ENCODE data around the gene UBE2I.
"Not testable (repeated sequence)": the region's sequence is repeated elsewhere in the genome, so short reads cannot be mapped to it uniquely, and the experiment has no call there.

Gene UBE2I

GRCh38 chr16:1314399-1315068, 5.1 kb downstream of the UBE2I start:
- FAIRE-seq, result no peak

DNA sequence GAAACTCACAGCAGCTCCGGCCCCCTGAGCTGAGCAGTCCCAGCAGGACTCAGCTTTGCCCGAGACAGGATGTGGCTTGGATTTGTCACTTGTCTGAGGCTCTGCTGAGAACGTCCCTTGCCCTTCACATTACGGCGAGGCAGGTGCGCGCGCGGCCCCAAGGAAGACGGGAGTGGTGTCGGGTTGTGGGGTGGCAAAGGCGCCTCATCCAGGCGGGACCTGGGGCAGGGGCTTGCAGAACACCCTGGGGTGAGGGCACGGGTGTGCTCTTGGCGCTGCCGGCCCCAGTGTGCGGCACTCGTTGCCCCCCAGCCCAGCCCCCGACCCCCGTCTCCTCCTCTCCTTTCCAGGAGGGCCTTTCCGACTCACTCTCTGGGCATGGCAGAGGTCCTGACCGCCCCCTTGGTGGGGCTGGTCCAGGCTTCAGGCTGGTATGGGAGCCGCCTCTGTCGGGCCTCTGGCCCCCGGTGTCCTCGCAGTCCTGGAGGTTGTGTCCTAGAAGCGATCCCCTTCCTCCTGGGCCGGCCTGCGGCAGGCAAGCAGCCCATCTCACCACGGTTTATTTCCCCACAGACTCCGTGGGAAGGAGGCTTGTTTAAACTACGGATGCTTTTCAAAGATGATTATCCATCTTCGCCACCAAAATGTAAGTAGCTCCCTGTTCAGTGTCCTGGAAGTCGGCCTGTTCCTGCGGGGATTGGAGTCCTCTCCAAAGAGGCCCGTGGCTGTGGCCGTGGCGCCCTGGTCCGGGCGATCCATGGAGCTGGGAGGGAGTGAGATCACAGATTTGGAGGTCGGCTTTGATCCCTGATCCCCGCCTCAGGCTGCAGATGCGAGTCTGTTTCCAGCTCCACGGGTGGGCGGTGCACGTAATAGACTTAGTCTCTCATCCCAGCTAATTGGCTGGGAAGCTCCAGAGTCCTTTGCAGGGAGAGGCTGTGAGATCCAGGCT, 5.9 kb downstream of the UBE2I start:
- FAIRE-seq, result no peak

DNA sequence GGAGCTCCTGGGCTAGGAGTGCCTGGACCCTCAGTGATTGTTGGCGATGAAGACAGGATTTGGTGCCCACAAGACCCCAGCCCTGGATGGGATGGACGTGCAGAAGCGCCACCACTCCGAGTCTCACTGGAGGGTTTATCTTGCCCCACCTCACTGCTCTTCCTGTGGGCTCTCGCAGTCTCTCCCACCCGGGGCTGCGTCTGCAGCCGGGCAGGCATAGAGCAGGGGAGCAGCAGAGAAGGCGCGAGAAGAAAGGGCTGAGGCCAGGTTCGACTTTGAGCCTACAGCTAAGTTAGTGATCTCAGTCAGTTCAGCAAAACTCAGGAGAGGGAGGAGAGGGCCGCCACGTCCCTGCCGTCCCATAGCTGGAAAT, 6.6 kb downstream of the UBE2I start:
- FAIRE-seq, result no peak

GRCh38 chr16:1317479-1318267, 8.2 kb downstream of the UBE2I start:
- no peak for FAIRE-seq

DNA sequence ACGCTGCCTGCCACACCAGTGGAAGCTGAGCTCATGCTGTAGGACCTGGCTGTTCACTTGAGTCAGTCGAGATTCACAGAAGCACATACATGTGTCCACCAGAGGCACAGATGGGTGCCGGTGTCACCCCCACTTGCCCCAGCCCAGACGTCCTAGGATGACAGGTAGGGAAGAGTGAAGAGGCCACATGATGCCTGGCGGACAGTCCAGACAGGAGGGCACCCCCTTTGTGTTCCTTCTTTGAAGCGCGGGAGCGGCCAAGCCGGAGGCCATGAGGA, 8.8 kb downstream of the UBE2I start:
- no peak for FAIRE-seq

- no peak for FAIRE-seq
Measured at GRCh38 chr16:1319041-1319440, 9.6 kb downstream of the UBE2I start.

- FAIRE-seq, result no peak
Measured at GRCh38 chr16:1320097-1320496, 10.7 kb downstream of the UBE2I start.

- FAIRE-seq, result no peak
Measured at GRCh38 chr16:1320658-1321240, 11.3 kb downstream of the UBE2I start.

DNA sequence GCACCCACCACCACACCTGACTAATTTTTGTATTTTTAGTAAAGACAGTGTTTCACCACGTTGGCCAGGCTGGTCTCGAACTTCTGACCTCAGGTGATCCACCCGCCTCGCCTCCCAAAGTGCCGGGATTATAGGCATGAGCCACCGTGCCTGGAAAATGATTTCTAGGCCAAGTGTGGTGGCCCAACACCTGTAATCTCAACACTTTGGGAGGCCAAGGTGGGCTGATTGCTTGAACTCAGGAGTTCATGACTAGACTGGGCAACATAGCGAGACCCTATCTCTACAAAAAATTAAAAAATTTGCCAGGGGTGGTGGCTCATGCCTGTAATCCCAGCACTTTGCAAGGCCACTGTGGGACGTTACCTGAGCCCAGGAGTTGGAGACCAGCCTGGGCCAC, 13.0 kb downstream of the UBE2I start:
- no peak for FAIRE-seq

DNA sequence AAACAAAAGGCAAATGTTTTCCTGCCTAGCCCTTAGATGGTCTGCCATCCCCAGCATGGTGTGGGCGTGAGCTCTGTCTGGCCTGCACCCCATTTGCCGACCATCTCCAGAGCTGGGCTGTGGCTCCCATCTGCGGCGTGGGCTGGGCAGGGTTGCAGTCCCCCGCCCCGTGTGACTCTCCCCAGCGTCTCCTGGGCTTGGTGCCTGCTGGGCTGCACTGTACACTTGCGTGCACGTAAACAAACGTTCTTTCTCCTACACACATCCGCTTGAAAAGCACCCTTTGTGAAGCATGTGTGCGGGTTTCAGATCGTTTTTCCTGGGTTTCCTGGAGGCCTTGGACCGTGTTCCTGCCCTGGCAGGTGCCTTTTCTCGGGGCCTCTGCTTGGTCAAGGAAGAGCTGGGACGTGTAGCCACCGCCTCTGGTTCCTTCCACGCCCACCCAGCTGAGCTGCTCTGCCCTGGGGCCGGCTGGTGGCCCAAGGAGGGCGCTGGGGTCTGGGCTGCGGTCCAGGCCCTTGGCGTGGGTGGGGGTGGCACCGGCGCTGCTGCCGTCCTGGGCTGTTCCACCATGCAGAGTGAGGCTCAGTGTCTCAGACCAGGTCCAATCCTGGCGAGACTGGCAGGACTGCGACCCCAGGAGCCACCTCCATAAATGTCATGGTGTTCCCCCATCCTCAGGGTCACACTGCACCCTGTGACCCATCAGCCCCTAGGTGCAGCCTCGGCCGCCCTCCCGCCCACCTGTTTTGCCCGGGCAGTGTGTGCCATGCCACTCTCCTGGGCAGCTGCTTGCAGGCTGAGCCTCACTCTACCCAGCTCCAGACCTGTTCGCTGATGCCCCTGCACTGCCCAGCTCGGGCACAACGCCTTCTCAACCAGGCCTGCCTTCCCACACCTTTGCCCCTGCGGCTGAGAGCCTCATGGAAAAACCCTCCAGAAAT, 14.1 kb downstream of the UBE2I start:
- FAIRE-seq, result no peak

GRCh38 chr16:1324286-1324826, 14.9 kb downstream of the UBE2I start:
- no peak for FAIRE-seq

DNA sequence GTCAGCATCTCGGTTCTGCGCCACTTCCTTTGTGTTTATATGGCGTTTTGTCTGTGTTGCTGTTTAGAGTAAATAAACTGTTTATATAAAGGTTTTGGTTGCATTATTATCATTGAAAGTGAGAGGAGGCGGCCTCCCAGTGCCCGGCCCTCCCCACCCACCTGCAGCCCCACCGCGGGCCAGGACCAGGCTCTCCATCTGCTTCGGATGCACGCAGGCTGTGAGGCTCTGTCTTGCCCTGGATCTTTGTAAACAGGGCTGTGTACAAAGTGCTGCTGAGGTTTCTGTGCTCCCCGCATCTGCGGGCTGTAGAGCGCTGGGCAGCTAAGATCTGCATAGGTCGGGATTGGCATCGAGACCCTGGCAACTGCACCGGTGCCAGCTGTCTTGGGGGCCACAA, 15.8 kb downstream of the UBE2I start:
- FAIRE-seq, result no peak

DNA sequence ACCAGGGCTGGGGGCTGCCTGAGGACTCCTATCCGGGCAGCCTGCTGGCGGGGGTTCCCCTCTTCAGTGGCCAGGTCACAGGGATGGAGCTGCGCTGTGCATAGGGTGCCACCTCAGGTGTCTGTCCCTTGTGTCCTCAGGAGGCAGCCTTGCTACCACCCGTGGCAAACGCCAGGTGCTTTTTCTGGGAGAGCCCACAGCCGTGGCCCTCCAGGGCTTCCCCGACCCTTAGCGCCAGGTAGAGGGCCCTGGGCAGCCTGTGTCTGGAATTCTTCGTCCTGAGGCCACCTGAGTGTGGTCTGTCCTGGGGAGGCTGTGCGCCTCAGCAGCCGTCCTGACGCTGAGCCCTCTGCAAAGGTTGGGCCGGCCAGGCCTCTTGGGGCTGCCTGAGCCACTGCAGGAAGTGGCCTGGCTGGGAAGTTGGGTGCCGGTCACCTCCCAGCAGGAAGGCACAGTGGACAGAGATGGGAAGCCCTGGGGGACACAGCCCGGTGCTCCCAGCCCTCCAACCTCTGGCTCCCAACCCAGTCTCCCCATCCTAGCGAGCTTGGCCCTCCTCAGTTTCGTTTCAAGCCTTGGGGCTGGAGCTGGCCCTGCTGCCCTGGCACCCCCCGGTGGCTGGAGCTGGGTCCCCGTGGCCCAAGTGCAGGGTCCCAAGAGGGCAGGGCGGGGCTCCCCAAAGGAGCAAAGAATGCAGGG, 16.4 kb downstream of the UBE2I start:
- FAIRE-seq, result no peak

GRCh38 chr16:1326391-1326790, 17.0 kb downstream of the UBE2I start:
- no peak for FAIRE-seq

- no peak for FAIRE-seq
Measured at GRCh38 chr16:1326946-1327618, 17.6 kb downstream of the UBE2I start.

- FAIRE-seq, result no peak
Measured at GRCh38 chr16:1327619-1327947, 18.1 kb downstream of the UBE2I start.

DNA sequence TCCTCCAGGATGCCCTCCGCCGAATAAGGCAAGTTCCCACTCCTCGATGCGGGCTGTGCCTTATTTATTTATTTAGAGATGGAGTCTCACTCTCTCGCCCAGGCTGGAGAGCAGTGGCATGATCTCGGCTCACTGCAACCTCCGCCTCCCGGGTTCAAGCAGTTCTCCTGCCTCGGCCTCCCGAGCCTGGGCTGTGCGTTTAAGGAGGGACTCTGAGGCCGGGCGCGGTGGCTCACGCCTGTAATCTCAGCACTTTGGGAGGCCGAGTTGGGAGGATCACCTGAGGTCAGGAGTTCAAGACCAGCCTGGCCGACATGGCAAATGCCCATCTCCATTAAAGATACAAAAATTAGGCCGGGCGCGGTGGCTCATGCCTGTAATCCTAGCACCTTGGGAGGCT, 18.7 kb downstream of the UBE2I start:
- FAIRE-seq, result not testable (repeated sequence)

DNA sequence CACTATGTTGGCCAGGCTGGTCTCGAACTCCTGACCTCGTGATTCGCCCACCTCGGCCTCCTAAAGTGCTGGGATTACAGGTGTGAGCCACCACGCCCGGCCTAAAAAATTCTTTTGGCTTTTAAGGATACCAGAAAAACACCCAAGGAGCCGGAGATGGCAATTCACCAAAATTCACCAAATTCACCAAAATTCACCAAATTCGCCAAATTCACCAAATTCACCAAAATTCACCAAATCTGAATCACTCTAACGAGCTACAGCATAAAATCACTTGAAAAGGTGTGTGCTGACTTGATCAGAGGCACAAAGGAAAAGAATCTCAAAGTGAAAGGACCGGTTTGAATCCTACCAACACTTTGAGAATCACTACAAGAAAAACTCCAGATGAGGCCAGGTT, 19.5 kb downstream of the UBE2I start:
- FAIRE-seq, result not testable (repeated sequence)

GRCh38 chr16:1330260-1330914, 21.0 kb downstream of the UBE2I start:
- FAIRE-seq, result no peak
